K562 (cell line): ENCODE results near the gene HAGHL. TPM values are rescaled to one million over a fixed set of nuclear protein-coding genes. Genes with fewer than 3 reads are reported as not detected.

ENCODE experiments used
- EWSR1 ChIP-seq: fragments of 450-650 bp; IDR thresholded peaks from 2 replicates; pipeline ENCODE4 v1.6.1; 2018; ENCODE audit warnings: borderline replicate concordance, mild to moderate bottlenecking, low read depth, moderate library complexity; ENCODE audit not compliant: partially characterized antibody
- GTF2E2 ChIP-seq: fragments of 200-800 bp; sonication (Bioruptor generic); IDR thresholded peaks from 2 replicates; pipeline ENCODE4 v1.6.1; 2016; ENCODE audit warnings: missing genetic modification characterization, missing compliant biosample characterization
- IFI16 ChIP-seq: fragments of 250-450 bp; sonication (Bioruptor Pico); IDR thresholded peaks from 2 replicates; pipeline ENCODE4 v2.1.2; 2022; ENCODE audit warnings: mild to moderate bottlenecking, inconsistent platforms
- MITF ChIP-seq: IDR thresholded peaks from 2 replicates; pipeline ENCODE4 v1.6.1; 2014; ENCODE audit warnings: antibody characterized with exemption
- NCOR1 ChIP-seq: fragments of 450-650 bp; IDR thresholded peaks from 2 replicates; pipeline ENCODE4 v1.6.1; 2016; ENCODE audit warnings: mild to moderate bottlenecking, moderate library complexity
- NR2C2 ChIP-seq, 2 experiments: fragments of 200-800 bp in 1 of 2; sonication (Bioruptor generic) in 1 of 2; sonication (generic) in 1 of 2; formaldehyde crosslinking in 1 of 2; IDR thresholded peaks; 2 replicates each; pipeline versions ENCODE4 v1.6.1 to v1.8.0; 2016 to 2022; ENCODE audit warnings: mild to moderate bottlenecking in 1 of 2, missing compliant biosample characterization in 1 of 2, missing genetic modification characterization in 1 of 2, missing genetic modification reagents in 1 of 2
- NRF1 ChIP-seq, 2 experiments: fragments of 450-650 bp; IDR thresholded peaks in 1 of 2; conservative IDR thresholded peaks in 1 of 2; 2 replicates each; pipeline ENCODE4 v1.6.1; 2014; ENCODE audit warnings: mild to moderate bottlenecking in 2 of 2
- PHB2 ChIP-seq: fragments of 450-650 bp; IDR thresholded peaks from 2 replicates; pipeline ENCODE4 v1.6.1; 2017; ENCODE audit warnings: low read depth
- PKNOX1 ChIP-seq: fragments of 450-650 bp; IDR thresholded peaks from 2 replicates; pipeline ENCODE4 v1.6.1; 2016
- RBM14 ChIP-seq: fragments of 200-400 bp; formaldehyde crosslinking; IDR thresholded peaks from 2 replicates; pipeline ENCODE4 v1.6.1; 2018; ENCODE audit warnings: low read depth, mild to moderate bottlenecking, low read length, moderate library complexity, borderline replicate concordance; ENCODE audit not compliant: insufficient read depth
- RBM15 ChIP-seq: fragments of 200-400 bp; formaldehyde crosslinking; IDR thresholded peaks from 2 replicates; pipeline ENCODE4 v1.6.1; 2018; ENCODE audit warnings: mild to moderate bottlenecking, low read length, moderate library complexity; ENCODE audit not compliant: insufficient read depth
- RBM39 ChIP-seq: fragments of 200-400 bp; formaldehyde crosslinking; optimal IDR thresholded peaks from 2 replicates; pipeline ENCODE3; 2018; ENCODE audit warnings: low read depth, low read length
- RHOXF2B ChIP-seq: fragments of 250-450 bp; sonication (Bioruptor Pico); conservative IDR thresholded peaks from 2 replicates; pipeline ENCODE4 v1.5.1; 2021
- RUNX1 ChIP-seq: sonication (generic); IDR thresholded peaks from 2 replicates; pipeline ENCODE4 v1.6.1; 2016; ENCODE audit warnings: antibody characterized with exemption, low read depth
- SPI1 ChIP-seq: IDR thresholded peaks from 2 replicates; pipeline ENCODE4 v1.6.1; 2011; ENCODE audit warnings: low read depth, low read length, control low read depth, borderline replicate concordance
- TBL1XR1 ChIP-seq, 2 experiments: IDR thresholded peaks; 2 replicates each; pipeline ENCODE4 v1.6.1; 2012; ENCODE audit warnings: improper control_type of control experiment in 2 of 2, low read length in 2 of 2, mild to moderate bottlenecking in 1 of 2
- ZFPM2 ChIP-seq: fragments of 250-450 bp; sonication (Bioruptor Pico); IDR thresholded peaks from 2 replicates; pipeline ENCODE4 v1.5.1; 2022; ENCODE audit warnings: mild to moderate bottlenecking
- ZNF24 ChIP-seq: fragments of 450-650 bp; IDR thresholded peaks from 2 replicates; pipeline ENCODE4 v1.6.1; 2016
- ZNF347 ChIP-seq: fragments of 450-650 bp; formaldehyde crosslinking; IDR thresholded peaks from 2 replicates; pipeline ENCODE4 v1.4.0; 2020; ENCODE audit warnings: low read depth, mild to moderate bottlenecking, moderate library complexity
- ZNF384 ChIP-seq: IDR thresholded peaks from 2 replicates; pipeline ENCODE4 v1.6.1; 2012; ENCODE audit warnings: low read depth, low read length, improper control_type of control experiment
- ZNF444 ChIP-seq: fragments of 250-450 bp; sonication (Bioruptor Pico); IDR thresholded peaks from 2 replicates; pipeline ENCODE4 v1.4.0; 2020; ENCODE audit warnings: mild to moderate bottlenecking, moderate library complexity
- ZNF699 ChIP-seq: fragments of 250-450 bp; sonication (Bioruptor Pico); IDR thresholded peaks from 2 replicates; pipeline ENCODE4 v1.8.0; 2021; ENCODE audit warnings: mild to moderate bottlenecking, moderate library complexity; ENCODE audit not compliant: insufficient replicate concordance
- polyA plus RNA-seq, 8 experiments: library from polyadenylated mRNA; depleted of rRNA in 4 of 8; stranded (reverse) in 5 of 8; unstranded in 3 of 8; fragments of >200 nt; fragmentation: Nextera tagmentation in 2 of 8; fragmentation: Illumina TruSeq in 1 of 8; extraction: Ambion mirVana in 2 of 8; extraction: Trizol in 1 of 8; gene quantifications; 2 replicates each; pipeline versions ENCODE4 v1.2.1 to v1.2.3, GENCODE V29; 2011 to 2014; ENCODE audit warnings: inconsistent platforms in 1 of 8, missing spikeins in 1 of 8
- total RNA-seq, 7 experiments: library from RNA; depleted of rRNA in 6 of 7; stranded (reverse); fragments of >200 nt in 6 of 7; fragmentation: Illumina TruSeq in 2 of 7; extraction: Trizol in 2 of 7; gene quantifications; 2 replicates each; pipeline versions ENCODE4 v1.2.1 to v1.2.3, GENCODE V29; 2011 to 2021; ENCODE audit warnings: low replicate concordance in 1 of 7
- TF ChIP-seq, protein P1 (sequence below): sonication (generic); formaldehyde crosslinking; IDR thresholded peaks from 2 replicates; pipeline ENCODE4 v1.8.0; 2022; ENCODE audit warnings: mild to moderate bottlenecking, missing genetic modification reagents

The HAGHL gene
- total and polyA plus RNA-seq, 9 of the 15 experiments (the other 6 are each of a cell fraction or from before 2014, with no cell fraction given): 0.31 to 83.4 (median 20.7) TPM

DNA sequence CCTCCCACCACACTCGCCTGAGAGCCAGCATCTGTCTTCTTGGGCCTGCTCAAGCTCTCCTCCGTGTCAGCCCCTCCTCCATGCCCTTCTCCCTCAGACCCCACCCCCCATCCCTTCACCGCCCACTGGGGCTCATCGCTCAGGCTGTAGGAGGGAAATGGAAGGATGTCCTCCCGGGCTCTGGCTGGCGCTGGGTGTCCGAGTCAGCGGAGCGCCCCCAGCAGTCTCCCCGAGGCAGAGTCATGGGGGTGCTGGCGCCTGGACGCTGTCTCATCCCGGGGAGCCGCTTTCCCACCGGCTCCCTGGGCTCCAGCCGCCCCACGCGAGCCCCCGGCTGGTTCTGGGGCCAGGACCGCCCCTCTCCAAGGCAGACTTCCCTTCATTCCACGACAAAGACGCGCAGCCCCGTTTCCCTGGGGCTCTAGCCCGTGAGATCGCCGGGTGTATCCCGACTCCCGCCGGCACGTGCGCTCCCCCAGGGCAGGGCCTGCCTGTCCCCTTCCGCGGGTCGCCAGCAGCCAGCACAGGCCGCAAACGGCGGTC, 6.4 kb upstream of the HAGHL start (continued):
- TF ChIP-seq ZFPM2 (CRISPR knock-in tag): no peak
- no peak for TF ChIP-seq PHB2
- no peak for TF ChIP-seq ZNF384
- TF ChIP-seq TBL1XR1 (IDR thresholded peaks at IDR 0.05; ENCODE audit: low read length in 2 of 2): no peak
- TF ChIP-seq ZNF444 (CRISPR knock-in tag): no peak
- TF ChIP-seq, protein P1, sequence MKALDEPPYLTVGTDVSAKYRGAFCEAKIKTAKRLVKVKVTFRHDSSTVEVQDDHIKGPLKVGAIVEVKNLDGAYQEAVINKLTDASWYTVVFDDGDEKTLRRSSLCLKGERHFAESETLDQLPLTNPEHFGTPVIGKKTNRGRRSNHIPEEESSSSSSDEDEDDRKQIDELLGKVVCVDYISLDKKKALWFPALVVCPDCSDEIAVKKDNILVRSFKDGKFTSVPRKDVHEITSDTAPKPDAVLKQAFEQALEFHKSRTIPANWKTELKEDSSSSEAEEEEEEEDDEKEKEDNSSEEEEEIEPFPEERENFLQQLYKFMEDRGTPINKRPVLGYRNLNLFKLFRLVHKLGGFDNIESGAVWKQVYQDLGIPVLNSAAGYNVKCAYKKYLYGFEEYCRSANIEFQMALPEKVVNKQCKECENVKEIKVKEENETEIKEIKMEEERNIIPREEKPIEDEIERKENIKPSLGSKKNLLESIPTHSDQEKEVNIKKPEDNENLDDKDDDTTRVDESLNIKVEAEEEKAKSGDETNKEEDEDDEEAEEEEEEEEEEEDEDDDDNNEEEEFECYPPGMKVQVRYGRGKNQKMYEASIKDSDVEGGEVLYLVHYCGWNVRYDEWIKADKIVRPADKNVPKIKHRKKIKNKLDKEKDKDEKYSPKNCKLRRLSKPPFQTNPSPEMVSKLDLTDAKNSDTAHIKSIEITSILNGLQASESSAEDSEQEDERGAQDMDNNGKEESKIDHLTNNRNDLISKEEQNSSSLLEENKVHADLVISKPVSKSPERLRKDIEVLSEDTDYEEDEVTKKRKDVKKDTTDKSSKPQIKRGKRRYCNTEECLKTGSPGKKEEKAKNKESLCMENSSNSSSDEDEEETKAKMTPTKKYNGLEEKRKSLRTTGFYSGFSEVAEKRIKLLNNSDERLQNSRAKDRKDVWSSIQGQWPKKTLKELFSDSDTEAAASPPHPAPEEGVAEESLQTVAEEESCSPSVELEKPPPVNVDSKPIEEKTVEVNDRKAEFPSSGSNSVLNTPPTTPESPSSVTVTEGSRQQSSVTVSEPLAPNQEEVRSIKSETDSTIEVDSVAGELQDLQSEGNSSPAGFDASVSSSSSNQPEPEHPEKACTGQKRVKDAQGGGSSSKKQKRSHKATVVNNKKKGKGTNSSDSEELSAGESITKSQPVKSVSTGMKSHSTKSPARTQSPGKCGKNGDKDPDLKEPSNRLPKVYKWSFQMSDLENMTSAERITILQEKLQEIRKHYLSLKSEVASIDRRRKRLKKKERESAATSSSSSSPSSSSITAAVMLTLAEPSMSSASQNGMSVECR (CRISPR knock-in tag): no peak
- no peak for TF ChIP-seq RHOXF2B (CRISPR knock-in tag)
- TF ChIP-seq NRF1 (conservative IDR thresholded peaks at IDR 0.05 in 1 of 2, IDR thresholded peaks at IDR 0.05 in 1 of 2): no peak; a peak in 2 of 4 replicates
- TF ChIP-seq RUNX1: no peak
- TF ChIP-seq GTF2E2 (tag): peak; percentile 58; the same call in 1 of the 2 replicates
- no peak for TF ChIP-seq EWSR1
- no peak for TF ChIP-seq RBM15
- no peak for TF ChIP-seq ZNF24
- no peak for TF ChIP-seq RBM39
- 0 out of 2 replicates have a peak, but pooled peaks have one; percentile 55 for TF ChIP-seq RBM14
- no peak for TF ChIP-seq NCOR1
- TF ChIP-seq ZNF699 (CRISPR knock-in tag): no peak
- TF ChIP-seq MITF: no peak
- TF ChIP-seq NR2C2 (CRISPR knock-in tag; IDR thresholded peaks at IDR 0.05): no peak
- no peak for TF ChIP-seq NR2C2 (tag; IDR thresholded peaks at IDR 0.05)
- TF ChIP-seq SPI1: no peak
- TF ChIP-seq ZNF347 (CRISPR knock-in tag): no peak
- TF ChIP-seq PKNOX1: peak; percentile 32; the same call in 1 of the 2 replicates
- TF ChIP-seq IFI16: no peak
